Spleen (tissue), 7 donors: ENCODE data around the gene VAV2.

ENCODE experiments used
- POLR2A ChIP-seq, 3 donors: fragments of 450-650 bp; IDR thresholded peaks; one replicate each; pipeline ENCODE4 v1.5.1; 2017; ENCODE audit warnings: antibody characterized with exemption in 3 of 3, mild to moderate bottlenecking in 1 of 3
- POLR2AphosphoS5 ChIP-seq, 3 donors: sonication (generic); formaldehyde crosslinking; IDR thresholded peaks; one replicate each; pipeline ENCODE4 v1.5.1; 2017; ENCODE audit warnings: antibody characterized with exemption in 3 of 3
- TF ChIP-seq, protein P1 (sequence below), 11 experiments: fragments of 200-600 bp in 7 of 11; fragments of 450-650 bp in 4 of 11; sonication (generic) in 4 of 11; IDR thresholded peaks in 8 of 11; conservative IDR thresholded peaks in 3 of 11; 1 replicate in 7 of 11; 2 replicates in 4 of 11; pipeline versions ENCODE4 v1.4.0 to v1.8.0; 2016 to 2021; ENCODE audit warnings: antibody characterized with exemption in 11 of 11, inconsistent platforms in 4 of 11, mild to moderate bottlenecking in 1 of 11
- donor health status: DM: no; HTN: no; CAD: no; lungs with moderate emphysema.
- donor health status: DM: no; HTN: no; CAD: no.
- donor health status: DM: no; HTN: no; CAD: no.

- TF ChIP-seq, protein P1, sequence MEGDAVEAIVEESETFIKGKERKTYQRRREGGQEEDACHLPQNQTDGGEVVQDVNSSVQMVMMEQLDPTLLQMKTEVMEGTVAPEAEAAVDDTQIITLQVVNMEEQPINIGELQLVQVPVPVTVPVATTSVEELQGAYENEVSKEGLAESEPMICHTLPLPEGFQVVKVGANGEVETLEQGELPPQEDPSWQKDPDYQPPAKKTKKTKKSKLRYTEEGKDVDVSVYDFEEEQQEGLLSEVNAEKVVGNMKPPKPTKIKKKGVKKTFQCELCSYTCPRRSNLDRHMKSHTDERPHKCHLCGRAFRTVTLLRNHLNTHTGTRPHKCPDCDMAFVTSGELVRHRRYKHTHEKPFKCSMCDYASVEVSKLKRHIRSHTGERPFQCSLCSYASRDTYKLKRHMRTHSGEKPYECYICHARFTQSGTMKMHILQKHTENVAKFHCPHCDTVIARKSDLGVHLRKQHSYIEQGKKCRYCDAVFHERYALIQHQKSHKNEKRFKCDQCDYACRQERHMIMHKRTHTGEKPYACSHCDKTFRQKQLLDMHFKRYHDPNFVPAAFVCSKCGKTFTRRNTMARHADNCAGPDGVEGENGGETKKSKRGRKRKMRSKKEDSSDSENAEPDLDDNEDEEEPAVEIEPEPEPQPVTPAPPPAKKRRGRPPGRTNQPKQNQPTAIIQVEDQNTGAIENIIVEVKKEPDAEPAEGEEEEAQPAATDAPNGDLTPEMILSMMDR (IDR thresholded peaks at IDR 0.05 in 8 of 11, conservative IDR thresholded peaks at IDR 0.05 in 3 of 11): no peak
- peak; percentile 12 to 77 (median 73) for TF ChIP-seq POLR2AphosphoS5 (IDR thresholded peaks at IDR 0.05)
- no peak for TF ChIP-seq POLR2A (IDR thresholded peaks at IDR 0.05)
Observed at GRCh38 chr9:133979273-133979920, 12.7 kb downstream of the VAV2 start.
